Sciatic nerve (tissue), 2 donors: ENCODE data around the gene KIAA1671. TPM values are rescaled to one million over a fixed set of nuclear protein-coding genes. Genes with fewer than 3 reads are reported as not detected.

ENCODE experiments used
- ATAC-seq: fragments of 200-7000 bp; cut with Tn5 transposase; one replicate; pipeline ENCODE4 v1.9.1; 2020; ENCODE audit warnings: mild to moderate bottlenecking, moderate library complexity
- DNase-seq: peaks from one replicate; pipeline ENCODE4 v3.0.0-alpha.2; 2020; ENCODE audit warnings: low spot score
- intact Hi-C: fragments of 100-400 bp; cut with DNase I; formaldehyde crosslinking; loops from one replicate; pipeline ENCODE4 v1.14.2; 2022
- total RNA-seq: library from RNA; stranded (reverse); fragmentation: NEBNext Ultra II Directional; extraction: Animal tissue kit (Norgen Biotek cat#: 25700); gene quantifications from one replicate; pipeline ENCODE4 v1.2.1, GENCODE V29; 2021
- donor health status: DM: no; HTN: no; CAD: no.
- donor health status: DM: no; HTN: no; CAD: no.

KIAA1671 gene
- total RNA-seq, 1 donor from 2014 or later: 65.1 TPM

DNA sequence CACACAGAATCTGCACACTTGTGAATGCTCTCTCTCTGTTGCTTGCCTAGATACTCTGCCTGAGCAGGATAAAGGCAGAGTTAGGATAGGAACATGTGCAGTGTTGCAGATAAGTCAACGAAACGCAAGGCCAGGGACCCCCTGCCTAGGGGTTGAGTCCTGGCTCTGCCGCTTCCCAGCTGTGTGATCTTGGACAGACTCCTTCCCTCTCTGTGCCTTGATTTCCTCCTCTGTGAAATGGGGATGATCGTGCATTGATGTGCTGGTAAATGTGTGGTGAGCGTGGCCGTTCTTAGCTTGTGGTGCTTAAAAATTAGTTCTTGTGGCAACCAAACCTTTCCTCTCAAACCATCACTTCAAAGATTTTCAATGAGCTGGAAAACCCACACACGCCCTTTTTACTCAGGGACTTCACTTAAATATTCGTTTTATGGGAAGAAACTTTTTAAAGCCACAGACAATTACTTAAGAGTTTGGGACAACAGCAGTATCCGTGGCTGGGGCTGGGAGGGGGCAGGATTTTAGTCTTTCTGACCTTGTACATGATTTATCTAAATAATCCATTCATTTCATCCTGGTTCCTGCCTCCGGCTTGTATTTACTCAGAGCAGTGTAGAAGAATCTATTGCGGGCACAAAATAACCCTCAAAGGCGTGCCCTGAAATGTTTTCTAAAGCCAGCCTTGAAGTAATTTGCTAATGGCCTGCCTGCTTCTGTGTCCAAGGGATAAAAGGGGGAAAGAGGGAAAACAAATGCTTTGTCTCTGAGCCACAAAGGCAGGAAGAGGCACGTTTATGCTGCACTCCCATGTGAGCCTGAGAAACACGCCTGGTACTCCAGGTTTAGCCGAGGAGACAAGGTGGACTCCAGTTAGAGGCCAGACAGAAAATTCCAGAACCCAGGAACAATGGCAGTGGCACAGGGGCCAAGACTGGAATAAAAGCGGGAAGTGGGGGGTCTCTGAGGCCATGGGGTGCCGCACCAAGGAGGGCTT lies 162.2 kb downstream of the KIAA1671 start:
- intact Hi-C loops: no loop called here
- DNase-seq: no peak
- no peak for ATAC-seq

DNA sequence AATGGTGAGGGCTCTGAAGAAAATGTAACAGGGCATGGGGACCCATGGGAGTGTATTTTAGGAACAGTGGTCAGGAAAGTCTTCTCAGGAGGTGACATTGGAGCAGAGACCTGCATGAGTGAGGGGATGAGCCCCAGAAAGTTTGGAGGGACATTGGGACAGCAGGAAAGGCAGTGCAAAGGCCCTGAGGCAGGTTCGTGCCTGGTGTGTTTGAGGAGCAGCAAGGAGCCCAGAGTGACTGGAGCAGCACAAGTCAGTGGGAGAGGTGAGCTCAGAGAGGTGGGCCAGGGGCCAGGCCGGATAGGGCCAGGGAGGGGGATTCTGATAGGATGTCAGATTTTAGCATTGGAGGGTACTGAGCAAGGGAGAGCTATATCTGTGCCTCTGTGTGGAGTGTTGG lies 167.1 kb downstream of the KIAA1671 start:
- intact Hi-C loops: no loop called here
- no peak for DNase-seq
- peak; percentile 34 for ATAC-seq

DNA sequence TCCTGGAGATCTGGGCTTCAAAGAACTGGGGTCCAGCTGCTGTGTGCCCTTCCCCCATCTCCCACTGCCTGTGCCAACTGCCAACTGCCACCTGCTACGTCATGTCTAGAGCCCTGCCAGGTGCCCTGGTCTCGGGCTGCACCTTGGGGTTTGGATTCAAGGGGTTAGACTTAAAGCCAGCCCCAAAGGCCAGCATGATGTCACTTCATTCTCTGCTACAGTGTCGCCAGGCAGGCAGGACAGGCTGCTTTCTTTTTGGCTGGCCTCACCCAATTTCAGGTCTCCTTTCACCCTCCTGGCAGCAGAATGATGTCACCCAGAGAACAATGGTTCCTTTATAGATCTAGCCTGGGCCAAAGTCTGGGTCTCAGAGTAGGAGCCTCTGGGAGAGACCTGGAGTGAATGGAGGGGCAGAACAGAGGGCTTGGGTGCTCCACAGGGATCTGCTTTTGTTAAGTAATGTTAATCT lies 167.6 kb downstream of the KIAA1671 start:
- DNase-seq (no peak), ATAC-seq (peak; percentile 81)
- intact Hi-C loops: no loop called here

DNA sequence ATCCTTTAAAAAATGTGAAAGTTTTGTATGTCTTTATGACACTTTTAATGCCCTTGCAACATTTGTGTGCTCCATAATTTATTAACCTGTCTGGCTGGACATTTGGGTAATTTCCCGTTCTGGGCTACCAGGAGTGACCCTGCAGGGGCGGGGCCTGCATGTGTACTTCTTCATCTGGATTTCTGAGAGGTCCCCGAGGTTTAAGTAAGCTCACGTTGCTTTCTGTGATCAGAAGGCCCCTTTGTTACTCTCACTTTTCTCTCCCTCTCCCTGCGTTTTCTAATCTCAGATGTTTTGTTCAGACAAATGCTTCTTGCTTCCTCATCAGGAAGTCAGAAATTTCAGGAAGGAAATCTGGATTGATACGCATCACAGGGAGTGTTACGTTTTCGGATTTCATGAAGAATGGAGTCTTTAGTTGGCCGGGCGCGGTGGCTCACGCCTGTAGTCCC lies 168.3 kb downstream of the KIAA1671 start:
- intact Hi-C loops: no loop called here
- DNase-seq (no peak), ATAC-seq (peak; percentile 61)

DNA sequence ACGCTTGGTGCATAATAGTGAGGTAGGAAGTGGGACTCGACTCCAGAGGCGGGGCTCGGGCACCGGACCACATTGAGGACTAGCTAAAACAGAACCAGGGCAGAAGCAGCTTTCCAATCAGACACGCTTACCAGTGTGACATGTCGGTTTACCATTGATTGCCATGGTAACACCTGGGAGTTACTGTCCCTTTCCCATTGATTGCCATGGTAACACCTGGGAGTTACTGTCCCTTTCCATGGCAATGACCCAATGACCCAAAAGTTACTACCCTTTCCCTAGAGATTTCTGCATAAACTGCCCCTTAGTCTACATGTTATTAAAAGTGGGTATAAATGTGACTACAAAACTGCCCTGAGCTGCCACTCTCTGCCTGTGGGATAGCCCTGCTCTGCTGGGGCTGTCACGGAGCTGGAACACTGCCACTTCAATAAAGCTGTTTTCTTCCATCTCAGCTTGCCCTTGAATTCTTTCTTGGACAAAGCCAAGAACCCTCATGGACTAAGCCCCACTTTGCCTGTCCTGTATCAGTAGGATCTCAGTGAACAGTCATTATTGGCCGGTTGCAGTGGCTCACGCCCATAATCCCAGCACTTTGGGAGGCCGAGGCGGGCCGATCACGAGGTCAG lies 169.7 kb downstream of the KIAA1671 start:
- ATAC-seq: no peak
- DNase-seq: no peak
- intact Hi-C loops: no loop called here

DNA sequence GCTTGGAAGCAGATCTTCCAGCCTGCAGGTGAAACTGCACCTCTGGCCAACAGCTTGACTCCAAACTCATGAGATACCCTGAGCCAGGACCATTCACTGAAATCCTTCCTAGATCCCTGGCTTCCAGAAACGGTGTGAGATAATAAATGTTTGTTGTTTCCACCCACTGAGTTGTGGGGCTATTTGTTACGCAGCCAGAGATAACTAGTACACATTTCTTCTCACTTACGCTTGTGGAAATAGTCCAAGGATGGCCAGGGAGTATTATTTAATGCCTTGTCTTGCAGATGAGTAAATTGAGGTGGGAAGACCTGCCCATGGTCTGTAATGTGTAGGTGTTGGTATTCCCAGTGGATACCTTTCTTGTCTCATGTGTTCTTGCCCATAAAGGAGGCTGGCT lies 171.2 kb downstream of the KIAA1671 start:
- DNase-seq (no peak), ATAC-seq (no peak)
- intact Hi-C loops: no loop called here

DNA sequence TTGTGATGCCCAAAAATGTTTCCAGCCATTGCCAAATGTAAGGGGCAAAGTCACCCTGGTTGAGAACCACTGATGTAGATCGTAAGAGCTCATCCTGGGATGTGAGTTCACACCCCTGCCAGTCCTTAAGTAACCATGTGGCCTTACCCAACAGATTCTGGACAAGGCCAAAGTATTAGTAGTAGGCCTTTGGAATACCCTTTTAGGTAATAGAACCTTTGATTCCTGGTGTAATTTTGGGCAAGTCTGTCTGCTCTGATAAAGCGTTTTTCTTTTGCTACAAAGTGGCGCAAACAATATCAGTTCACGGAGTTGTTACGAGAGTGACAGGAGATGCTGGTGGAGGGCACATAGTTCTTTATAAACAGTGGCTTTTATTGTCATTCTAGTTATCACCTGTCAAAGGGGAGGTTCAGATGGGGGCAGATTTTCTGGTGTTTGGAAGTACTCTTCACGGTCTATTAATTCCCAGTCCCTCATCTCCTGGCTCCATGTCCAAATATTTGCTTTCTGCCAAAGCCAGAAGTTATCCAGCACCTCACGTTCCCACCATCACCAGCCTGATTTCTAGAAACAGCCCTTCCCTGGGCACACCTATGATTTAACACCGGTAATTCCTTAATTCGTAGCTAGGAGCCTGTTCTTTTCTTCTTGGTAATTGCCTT lies 173.3 kb downstream of the KIAA1671 start:
- DNase-seq: no peak
- intact Hi-C loops: no loop called here
- no peak for ATAC-seq

DNA sequence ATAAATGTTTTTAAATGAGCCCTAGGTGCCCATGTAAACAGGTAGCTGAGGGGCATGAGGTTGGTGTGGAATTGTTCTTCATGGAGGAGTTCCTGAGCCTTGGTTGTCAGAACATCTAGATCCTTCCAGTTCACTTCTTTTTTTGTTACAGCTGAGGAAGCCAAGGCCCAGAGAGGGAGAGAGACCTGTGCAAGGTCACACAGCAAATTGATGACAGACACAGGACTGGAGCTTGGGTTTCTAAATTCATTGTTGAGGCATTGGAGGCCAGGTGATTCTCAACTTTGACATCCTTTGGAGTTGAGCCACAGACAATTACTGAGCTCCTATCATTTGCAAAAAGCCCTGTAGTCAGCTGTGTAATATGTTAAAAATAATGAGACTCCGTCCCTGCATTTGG lies 174.0 kb downstream of the KIAA1671 start:
- no peak for DNase-seq
- no peak for ATAC-seq
- intact Hi-C loops: no loop called here

DNA sequence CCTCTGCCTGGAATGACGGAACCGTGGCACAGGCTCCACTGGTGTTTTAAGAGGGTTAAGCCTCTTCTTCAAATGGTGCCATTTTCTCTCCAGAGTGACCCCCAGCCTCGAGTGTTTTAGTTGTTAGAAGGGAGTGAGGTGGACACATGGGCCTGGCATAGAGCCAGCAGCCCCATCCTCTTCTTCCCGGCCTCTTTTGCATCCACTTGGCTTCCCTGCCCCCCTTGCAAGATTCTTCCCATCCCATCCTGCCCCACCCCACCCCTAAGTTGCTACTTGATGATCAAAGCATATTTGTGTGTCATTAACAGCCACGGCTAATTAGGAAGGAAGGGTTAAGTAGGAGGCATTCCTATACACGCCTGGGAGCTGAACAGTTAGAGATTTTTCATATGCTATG lies 174.8 kb downstream of the KIAA1671 start:
- intact Hi-C loops: no loop called here
- no peak for ATAC-seq
- no peak for DNase-seq

DNA sequence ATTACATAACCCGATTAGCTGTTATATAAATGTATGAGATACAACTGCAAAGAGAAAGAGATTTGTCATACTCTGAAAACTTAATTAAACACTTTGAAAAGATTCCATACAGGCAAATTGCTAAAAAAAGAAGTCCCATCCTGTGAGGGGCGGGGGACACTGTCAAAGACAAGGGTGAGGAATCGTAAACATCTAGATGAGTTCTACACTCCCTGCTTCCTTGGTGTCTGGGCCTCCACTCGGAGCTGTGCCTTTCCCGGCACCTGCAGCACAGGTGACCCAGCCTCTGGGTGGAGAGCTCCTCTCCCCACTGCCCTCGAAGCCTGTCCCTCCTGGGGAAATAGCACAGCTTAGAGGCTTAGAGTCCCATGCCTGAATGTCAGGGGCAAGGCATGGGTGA lies 177.9 kb downstream of the KIAA1671 start:
- ATAC-seq: no peak
- intact Hi-C loops: no loop called here
- no peak for DNase-seq

DNA sequence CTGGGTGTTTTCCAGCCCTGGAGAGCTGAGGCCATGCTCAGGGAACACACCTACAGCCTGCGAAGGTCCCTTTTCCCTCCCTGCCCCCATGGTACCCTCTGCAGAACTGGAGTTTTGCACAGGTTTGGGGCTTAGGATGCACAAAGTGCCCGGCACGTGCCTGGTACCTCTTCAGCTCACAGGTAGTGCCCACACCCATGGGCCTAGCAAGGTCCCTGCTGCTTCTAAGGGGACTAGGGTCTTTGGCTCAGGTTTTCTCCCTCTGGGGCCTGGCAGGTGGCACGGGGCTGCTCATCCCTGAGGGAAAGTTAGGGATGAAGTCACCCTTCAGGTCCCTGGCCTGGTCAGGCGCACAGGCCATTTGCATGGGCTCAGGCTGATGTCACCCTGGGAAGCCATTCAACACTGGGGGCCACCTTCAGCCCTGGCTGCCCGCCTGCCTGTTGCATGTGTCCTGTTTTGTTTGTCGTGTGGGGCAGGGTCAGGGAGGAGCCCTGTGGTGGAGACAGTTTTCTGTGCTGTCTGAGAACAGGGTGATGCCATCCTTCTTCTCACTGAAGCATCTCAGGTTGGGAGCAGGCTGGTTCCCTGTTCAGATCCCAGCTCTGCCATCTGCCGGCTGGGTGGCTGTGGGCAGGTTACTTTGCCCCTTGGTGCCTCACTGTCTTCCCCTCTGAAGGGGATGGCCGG lies 178.8 kb downstream of the KIAA1671 start:
- no peak for DNase-seq
- intact Hi-C loops: no loop called here
- no peak for ATAC-seq

DNA sequence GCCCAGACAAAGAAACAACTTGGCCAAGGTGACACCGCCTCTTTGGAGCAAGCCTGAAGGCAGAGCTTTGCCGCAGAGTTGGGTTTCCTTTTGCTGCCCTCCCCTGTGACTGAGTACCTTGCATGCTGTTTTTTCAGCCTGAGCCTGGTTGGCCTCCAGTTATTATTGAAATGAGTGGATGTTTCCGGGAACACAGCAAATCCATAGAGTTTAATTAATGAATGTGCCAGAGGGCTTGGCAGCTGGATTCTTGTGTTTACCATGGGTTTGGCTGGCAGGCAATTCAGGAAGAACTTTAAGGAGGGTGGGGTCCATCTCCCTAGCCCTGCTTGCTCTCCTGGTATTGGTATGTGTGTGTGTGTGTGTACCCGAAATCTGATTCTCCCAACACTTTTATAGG lies 181.5 kb downstream of the KIAA1671 start:
- DNase-seq (no peak), ATAC-seq (no peak)
- intact Hi-C loops: no loop called here

DNA sequence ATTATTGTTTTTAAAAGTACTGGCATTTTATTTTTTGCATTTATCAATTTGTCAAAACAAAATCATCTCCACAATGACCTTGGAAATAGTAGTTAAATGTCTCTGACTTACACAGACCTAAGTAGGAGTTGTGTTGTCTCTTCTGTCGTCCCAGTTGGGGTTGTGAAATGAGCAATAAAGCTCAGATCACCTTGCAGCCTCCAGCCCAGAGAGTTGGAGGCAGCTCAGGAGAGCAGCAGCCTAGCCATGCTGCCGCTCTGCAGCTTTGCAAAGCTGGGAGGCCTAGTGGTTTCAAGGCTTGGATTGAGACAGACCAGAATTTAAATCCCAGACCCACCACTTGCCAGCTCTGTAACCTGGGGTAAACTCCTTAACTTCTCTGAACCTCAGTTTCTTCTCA lies 181.9 kb downstream of the KIAA1671 start:
- ATAC-seq (no peak), DNase-seq (no peak)
- intact Hi-C loops: no loop called here

DNA sequence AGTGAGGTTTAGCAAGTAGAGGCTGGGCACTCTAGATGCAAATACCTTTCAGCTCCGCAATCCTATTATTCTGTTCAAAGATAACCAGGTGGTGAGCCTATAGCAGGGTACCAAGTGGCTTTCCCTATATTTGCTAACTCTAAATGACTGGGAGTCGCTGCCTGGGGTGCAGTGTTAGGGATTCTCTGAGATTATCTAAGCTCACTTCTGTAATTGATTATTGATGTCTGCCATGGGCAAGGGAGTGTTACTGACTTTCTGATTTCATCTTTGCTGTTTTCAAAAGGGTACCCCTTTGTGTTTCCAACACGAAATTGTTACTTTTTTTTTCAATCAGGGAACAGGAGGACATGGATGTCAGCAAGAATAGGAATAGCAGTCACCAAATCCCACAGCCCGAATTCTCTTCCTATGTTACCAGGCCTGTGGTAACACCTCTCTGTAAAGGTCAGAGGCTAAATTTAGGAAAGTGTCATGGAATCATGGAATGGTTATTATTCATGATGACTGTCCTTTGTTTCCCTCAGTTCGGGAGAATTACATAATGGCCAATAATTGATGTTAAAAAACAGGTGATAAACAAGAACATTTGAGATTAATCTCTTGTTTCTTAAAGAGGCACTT lies 184.5 kb downstream of the KIAA1671 start:
- intact Hi-C loops: no loop called here
- ATAC-seq: no peak
- DNase-seq: no peak

DNA sequence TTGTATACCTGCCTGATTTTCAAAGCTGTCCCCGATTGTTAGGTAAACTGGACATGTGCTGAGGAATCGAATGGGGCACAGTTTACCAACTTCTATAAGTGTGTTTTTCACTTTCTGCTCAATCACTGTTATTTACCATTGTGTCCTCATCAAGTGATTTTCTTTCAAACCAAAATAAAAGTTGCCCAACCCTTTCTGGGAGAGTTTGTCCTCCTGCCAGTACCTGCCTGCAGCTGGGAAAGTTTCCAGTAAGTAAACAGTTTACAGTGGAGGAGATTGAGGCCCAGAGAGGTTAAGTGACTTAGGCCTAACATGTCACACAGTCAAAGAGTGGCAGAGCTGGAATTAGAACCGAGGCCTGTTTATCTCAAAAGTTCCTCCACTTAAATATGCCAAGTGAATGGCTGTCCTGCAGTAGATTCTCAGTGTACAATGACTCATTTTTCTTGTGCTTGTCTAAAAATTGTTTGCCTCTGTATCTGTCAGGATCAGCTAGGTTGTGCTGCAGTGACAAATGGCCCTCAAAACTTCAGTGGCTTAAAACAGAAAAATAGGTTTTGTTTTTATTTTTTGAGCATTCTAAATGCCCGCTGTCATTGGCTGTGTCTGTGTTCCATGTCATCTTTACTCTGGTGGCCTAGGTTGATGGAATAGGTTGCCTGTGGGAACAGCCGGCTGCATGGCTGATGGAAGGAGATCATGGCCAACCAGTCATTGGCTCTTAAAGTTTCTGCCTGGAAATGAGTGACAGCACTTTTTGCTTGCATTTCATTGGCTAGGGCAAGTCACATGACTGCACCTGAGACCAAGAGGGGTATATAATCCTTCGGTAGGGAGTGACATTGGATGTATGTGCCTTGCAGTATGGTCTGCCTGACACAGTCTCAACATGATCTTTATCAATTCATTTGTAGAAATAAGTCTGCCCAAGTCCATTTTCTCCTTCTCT lies 185.3 kb downstream of the KIAA1671 start:
- intact Hi-C loops: no loop called here

DNA sequence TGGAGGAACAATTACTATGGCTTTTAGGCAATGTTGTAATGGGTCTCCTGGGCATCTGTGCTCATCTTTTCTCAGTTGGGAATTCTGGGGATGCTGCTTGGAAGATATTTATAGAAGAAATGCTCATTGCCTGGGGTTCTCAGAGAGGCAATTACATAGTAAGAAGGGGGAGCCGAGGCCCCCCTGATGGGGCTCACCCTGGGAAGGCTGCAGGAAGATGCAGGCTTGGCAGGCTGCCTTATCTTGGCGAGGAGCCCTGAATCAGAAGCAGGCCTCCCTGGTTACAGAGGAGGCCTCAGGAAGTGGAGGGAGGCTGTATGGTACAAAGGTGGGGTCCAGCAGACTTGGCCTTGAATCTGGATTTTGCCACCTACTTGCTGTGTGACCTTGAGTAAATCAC lies 186.5 kb downstream of the KIAA1671 start:
- DNase-seq (no peak), ATAC-seq (no peak)
- intact Hi-C loops: no loop called here

More for the DNA sequence above, 185.3 kb downstream of the KIAA1671 start:
- DNase-seq: no peak
- no peak for ATAC-seq

DNA sequence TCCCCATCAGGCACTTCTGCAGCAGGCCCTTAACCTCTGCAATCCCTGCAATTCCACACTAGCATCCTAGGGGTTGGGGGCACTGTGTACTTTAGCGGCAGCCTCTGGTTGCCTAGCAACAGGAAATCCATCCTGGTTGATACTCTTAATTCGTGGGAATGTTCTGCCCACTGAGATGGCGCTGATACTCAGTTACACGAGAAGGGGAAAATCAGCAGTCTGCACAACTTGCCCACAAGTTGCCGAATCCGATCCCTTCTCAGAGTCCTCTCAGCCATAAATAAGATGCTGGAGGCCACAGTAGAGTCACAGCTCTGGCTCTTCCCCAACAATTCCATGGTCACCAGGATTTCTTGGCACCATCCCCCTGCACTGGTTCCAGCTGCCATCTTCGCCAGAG lies 189.6 kb downstream of the KIAA1671 start:
- intact Hi-C loops: no loop called here
- DNase-seq (no peak), ATAC-seq (no peak)
